Measurements from ENCODE around the gene GRK5.

DNA sequence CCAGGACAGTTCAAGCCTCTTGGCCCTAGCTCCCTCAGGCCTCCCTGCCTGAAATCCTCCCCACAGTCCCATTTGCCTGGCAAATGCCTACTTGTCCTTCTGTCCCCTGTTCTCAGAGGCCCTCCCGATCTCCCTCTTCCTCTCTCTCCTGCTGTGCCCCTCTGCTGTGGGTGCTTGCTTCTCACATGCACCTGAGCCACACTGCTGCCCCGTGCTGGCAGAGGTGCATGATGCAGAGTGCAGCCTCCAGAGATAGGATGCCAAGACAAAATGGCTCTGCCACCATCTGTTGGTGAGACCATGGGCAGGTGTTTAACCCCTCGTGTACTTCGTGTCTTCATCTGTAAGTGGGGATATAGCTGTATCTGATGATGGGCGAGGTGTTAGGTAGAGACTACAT lies 176.8 kb downstream of the GRK5 start:
- TF ChIP-seq CTCF (IDR thresholded peaks at IDR 0.05; ENCODE audit: low read depth, low read length), result no peak
- no peak for TF ChIP-seq EZH2phosphoT487 (IDR thresholded peaks at IDR 0.05; ENCODE audit: low read depth)

All from OCI-LY3 (cell line).